ENCODE measurements around the gene COASY.
A peak's percentile ranks its signal among the peaks of the same experiment; 100 is the strongest.

COASY gene

GRCh38 chr17:42529061-42529460 is 32.9 kb upstream of the COASY start:
- no peak for DNase-seq (ENCODE audit: low read depth in 2 of 2)
- TF ChIP-seq CTCF (IDR thresholded peaks at IDR 0.05; ENCODE audit: low read depth, low read length) = no peak
- H3K4me3 ChIP-seq (replicated peaks in 1 of 2; ENCODE audit: low read depth in 2 of 2, low read length in 2 of 2) = no peak overlapping the region

- TF ChIP-seq CTCF (IDR thresholded peaks at IDR 0.05; ENCODE audit: low read depth, low read length) = no peak
Measured at GRCh38 chr17:42530952-42531454, 30.9 kb upstream of the COASY start.

GRCh38 chr17:42531455-42532354 is 30.2 kb upstream of the COASY start:
- DNase-seq (ENCODE audit: low read depth in 2 of 2) = peak; percentile 47 to 50
- H3K4me3 ChIP-seq (replicated peaks in 1 of 2; ENCODE audit: low read depth in 2 of 2, low read length in 2 of 2) = peak overlapping the region; percentile 34 to 49
- peak; percentile 31 for TF ChIP-seq CTCF (IDR thresholded peaks at IDR 0.05; ENCODE audit: low read depth, low read length)

More at GRCh38 chr17:42530952-42531454, 30.9 kb upstream of the COASY start:
- DNase-seq (ENCODE audit: low read depth in 2 of 2) = no peak
- no peak overlapping the region for H3K4me3 ChIP-seq (replicated peaks in 1 of 2; ENCODE audit: low read depth in 2 of 2, low read length in 2 of 2)

- H3K4me3 ChIP-seq (replicated peaks in 1 of 2; ENCODE audit: low read depth in 2 of 2, low read length in 2 of 2) = peak overlapping the region; percentile 32 to 61
- DNase-seq (ENCODE audit: low read depth in 2 of 2) = no peak
- no peak for TF ChIP-seq CTCF (IDR thresholded peaks at IDR 0.05; ENCODE audit: low read depth, low read length)
Measured at GRCh38 chr17:42535155-42536047, 26.5 kb upstream of the COASY start.

GRCh38 chr17:42536048-42536371 is 25.9 kb upstream of the COASY start, which contains the start of gene NAGLU:
Gene NAGLU, plus strand, starts transcription at chr17:42536241. Its CDS starts 32 bp downstream, at chr17:42536273.
- TF ChIP-seq CTCF (IDR thresholded peaks at IDR 0.05; ENCODE audit: low read depth, low read length) = no peak
- DNase-seq (ENCODE audit: low read depth in 2 of 2) = peak; percentile 84 to 94
- peak within 1 kb of the TSS; percentile 59 to 61 for H3K4me3 ChIP-seq (replicated peaks in 1 of 2; ENCODE audit: low read depth in 2 of 2, low read length in 2 of 2)

- TF ChIP-seq CTCF (IDR thresholded peaks at IDR 0.05; ENCODE audit: low read depth, low read length) = no peak
- DNase-seq (ENCODE audit: low read depth in 2 of 2) = peak; percentile 84 to 91
- H3K4me3 ChIP-seq (replicated peaks in 1 of 2; ENCODE audit: low read depth in 2 of 2, low read length in 2 of 2) = peak overlapping the region; percentile 59 to 61
Measured at GRCh38 chr17:42536372-42537155, 25.4 kb upstream of the COASY start.
